HepG2 (cell line): Measurements from ENCODE around the gene PAXX. TPM values are rescaled to one million over a fixed set of nuclear protein-coding genes. Genes with fewer than 3 reads are reported as not detected.

Experiments
- GZF1 ChIP-seq: sonication (generic); formaldehyde crosslinking; IDR thresholded peaks from 2 replicates; pipeline ENCODE4 v1.5.1; 2020; ENCODE audit warnings: mild to moderate bottlenecking, missing genetic modification reagents
- IRF9 ChIP-seq: sonication (generic); formaldehyde crosslinking; IDR thresholded peaks from 2 replicates; pipeline ENCODE4 v1.8.0; 2022; ENCODE audit warnings: missing genetic modification reagents, mild to moderate bottlenecking, borderline replicate concordance
- KLF11 ChIP-seq: IDR thresholded peaks from 2 replicates; pipeline ENCODE4 v1.6.1; 2016; ENCODE audit warnings: missing compliant biosample characterization
- KLF16 ChIP-seq, 2 experiments: sonication (generic) in 1 of 2; formaldehyde crosslinking in 1 of 2; IDR thresholded peaks; 2 replicates each; pipeline versions ENCODE4 v1.6.1 to v1.8.0; 2016 to 2023; ENCODE audit warnings: missing genetic modification reagents in 2 of 2, missing compliant biosample characterization in 1 of 2
- MAZ ChIP-seq, 2 experiments: sonication (generic) in 1 of 2; formaldehyde crosslinking in 1 of 2; IDR thresholded peaks; 2 replicates each; pipeline versions ENCODE4 v1.5.0 to v1.6.1; 2012 to 2020; ENCODE audit warnings: low read depth in 2 of 2, mild to moderate bottlenecking in 2 of 2, borderline replicate concordance in 1 of 2, improper control_type of control experiment in 1 of 2, low read length in 1 of 2, missing genetic modification reagents in 1 of 2, moderate library complexity in 1 of 2
- MED13 ChIP-seq: sonication (generic); formaldehyde crosslinking; IDR thresholded peaks from 2 replicates; pipeline ENCODE4 v1.5.0; 2020; ENCODE audit warnings: missing genetic modification reagents
- MEIS1 ChIP-seq: sonication (generic); formaldehyde crosslinking; IDR thresholded peaks from 2 replicates; pipeline ENCODE4 v1.9.0; 2021; ENCODE audit warnings: mild to moderate bottlenecking, missing genetic modification reagents, moderate library complexity, borderline replicate concordance
- POLR2A ChIP-seq, 2 experiments: IDR thresholded peaks; 2 replicates each; pipeline ENCODE4 v1.6.1; 2011; ENCODE audit warnings: low read depth in 2 of 2, low read length in 2 of 2, mild to moderate bottlenecking in 1 of 2, moderate library complexity in 1 of 2; ENCODE audit not compliant: insufficient read depth in 1 of 2
- POLR2G ChIP-seq: fragments of 200-400 bp; formaldehyde crosslinking; IDR thresholded peaks from 2 replicates; pipeline ENCODE4 v1.6.1; 2018; ENCODE audit warnings: mild to moderate bottlenecking, low read depth, low read length, moderate library complexity
- ZNF232 ChIP-seq: sonication (generic); formaldehyde crosslinking; IDR thresholded peaks from 2 replicates; pipeline ENCODE4 v1.4.0; 2020; ENCODE audit warnings: missing genetic modification reagents, borderline replicate concordance
- ZNF256 ChIP-seq: sonication (generic); formaldehyde crosslinking; conservative IDR thresholded peaks from 2 replicates; pipeline ENCODE4 v1.4.0; 2020; ENCODE audit warnings: missing genetic modification reagents
- ZNF430 ChIP-seq: sonication (generic); formaldehyde crosslinking; IDR thresholded peaks from 2 replicates; pipeline ENCODE4 v1.9.0; 2021; ENCODE audit warnings: mild to moderate bottlenecking, missing genetic modification reagents
- ZNF547 ChIP-seq: sonication (generic); formaldehyde crosslinking; IDR thresholded peaks from 2 replicates; pipeline ENCODE4 v1.5.1; 2020; ENCODE audit warnings: mild to moderate bottlenecking, missing genetic modification reagents
- ZNF572 ChIP-seq: sonication (generic); formaldehyde crosslinking; IDR thresholded peaks from 2 replicates; pipeline ENCODE4 v1.5.1; 2020; ENCODE audit warnings: mild to moderate bottlenecking, missing genetic modification reagents
- polyA plus RNA-seq, 8 experiments: library from polyadenylated mRNA; depleted of rRNA in 3 of 8; stranded (reverse) in 7 of 8; unstranded in 1 of 8; fragments of >200 nt; fragmentation: Illumina TruSeq in 4 of 8; extraction: Trizol in 4 of 8; gene quantifications; 2 replicates each; pipeline versions ENCODE4 v1.2.1 to v1.2.3, GENCODE V29; 2011 to 2016; ENCODE audit warnings: low read depth in 4 of 8, missing spikeins in 1 of 8, mixed read lengths in 1 of 8; ENCODE audit not compliant: insufficient read depth in 1 of 8
- total RNA-seq, 5 experiments: library from RNA; depleted of rRNA; stranded (reverse); fragments of >200 nt; fragmentation: Illumina TruSeq; extraction: Trizol; gene quantifications; 2 replicates each; pipeline ENCODE4 v1.2.3, GENCODE V29; 2016; ENCODE audit warnings: low read depth in 1 of 5
- TF ChIP-seq, protein P1 (sequence below): sonication (generic); formaldehyde crosslinking; IDR thresholded peaks from 2 replicates; pipeline ENCODE4 v1.5.1; 2020; ENCODE audit warnings: mild to moderate bottlenecking, missing genetic modification reagents, moderate library complexity
- TF ChIP-seq, protein P2 (sequence below): sonication (generic); formaldehyde crosslinking; IDR thresholded peaks from 2 replicates; pipeline ENCODE4 v1.4.0; 2020; ENCODE audit warnings: mild to moderate bottlenecking, missing genetic modification reagents
- TF ChIP-seq, protein P3 (sequence below): IDR thresholded peaks from 2 replicates; pipeline ENCODE4 v1.6.1; 2016; ENCODE audit warnings: mild to moderate bottlenecking, missing biosample characterization, missing genetic modification reagents
- TF ChIP-seq, protein P4 (sequence below): sonication (generic); formaldehyde crosslinking; IDR thresholded peaks from 2 replicates; pipeline ENCODE4 v1.5.0; 2020; ENCODE audit warnings: mild to moderate bottlenecking, missing genetic modification reagents, borderline replicate concordance

Gene PAXX
- total and polyA plus RNA-seq, 2 of the 13 experiments (the other 11 are each of a cell fraction or from before 2014, with no cell fraction given), result 14.0 to 31.9 TPM

DNA sequence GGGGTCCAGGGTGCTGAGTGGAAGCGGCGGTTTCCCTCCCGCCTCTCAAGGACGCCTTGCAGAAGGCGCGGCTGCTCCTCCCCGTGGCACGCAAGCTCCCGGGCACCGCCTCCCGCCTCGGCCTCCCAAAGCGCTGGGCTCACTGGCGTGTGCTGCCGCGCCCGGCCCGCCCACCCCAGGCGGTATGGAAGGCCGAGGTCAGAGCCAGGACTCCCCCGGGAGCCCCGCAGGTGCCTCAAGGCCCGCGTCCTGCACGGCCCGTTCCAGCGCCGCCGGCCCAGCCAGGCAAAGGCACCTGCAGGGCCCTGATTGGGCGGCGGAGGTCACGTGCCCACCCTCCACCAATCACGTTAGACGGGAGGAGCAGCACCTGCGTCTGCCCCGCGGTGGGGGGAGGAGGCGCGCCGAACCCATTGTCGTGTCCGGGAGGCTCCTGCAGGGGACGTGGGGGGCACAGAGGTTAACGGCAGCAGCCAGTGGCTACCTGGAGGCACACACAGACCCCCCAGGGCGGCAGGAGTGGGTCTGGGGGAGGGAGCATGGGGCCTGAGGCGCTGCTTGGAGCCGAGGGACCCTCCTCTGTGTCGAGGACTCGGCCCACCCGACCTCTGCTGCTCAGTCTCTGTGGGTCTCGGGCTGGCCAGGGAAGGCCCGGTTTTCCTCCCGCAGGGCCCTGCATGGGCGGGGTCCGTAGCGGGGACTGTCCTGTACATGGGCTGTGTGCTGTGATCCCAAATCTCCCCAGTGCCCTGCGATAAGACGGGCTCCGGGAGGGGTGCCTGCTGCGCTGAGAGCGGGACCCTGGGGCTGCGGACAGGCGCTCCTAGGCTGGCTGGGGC is 42.2 kb upstream of the PAXX start (continued):
- TF ChIP-seq, protein P1, sequence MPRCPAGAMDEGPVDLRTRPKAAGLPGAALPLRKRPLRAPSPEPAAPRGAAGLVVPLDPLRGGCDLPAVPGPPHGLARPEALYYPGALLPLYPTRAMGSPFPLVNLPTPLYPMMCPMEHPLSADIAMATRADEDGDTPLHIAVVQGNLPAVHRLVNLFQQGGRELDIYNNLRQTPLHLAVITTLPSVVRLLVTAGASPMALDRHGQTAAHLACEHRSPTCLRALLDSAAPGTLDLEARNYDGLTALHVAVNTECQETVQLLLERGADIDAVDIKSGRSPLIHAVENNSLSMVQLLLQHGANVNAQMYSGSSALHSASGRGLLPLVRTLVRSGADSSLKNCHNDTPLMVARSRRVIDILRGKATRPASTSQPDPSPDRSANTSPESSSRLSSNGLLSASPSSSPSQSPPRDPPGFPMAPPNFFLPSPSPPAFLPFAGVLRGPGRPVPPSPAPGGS (CRISPR knock-in tag), result peak; percentile 87; the same call in 1 of the 2 replicates
- peak in 1 of 2 experiments; percentile 42; a peak in 1 of 4 replicates for TF ChIP-seq POLR2A (IDR thresholded peaks at IDR 0.05; ENCODE audit: insufficient read depth in 1 of 2, low read depth in 2 of 2, low read length in 2 of 2)
- 0 out of 2 replicates have a peak, but pooled peaks have one; percentile 52 for TF ChIP-seq ZNF232 (CRISPR knock-in tag)
- TF ChIP-seq, protein P2, sequence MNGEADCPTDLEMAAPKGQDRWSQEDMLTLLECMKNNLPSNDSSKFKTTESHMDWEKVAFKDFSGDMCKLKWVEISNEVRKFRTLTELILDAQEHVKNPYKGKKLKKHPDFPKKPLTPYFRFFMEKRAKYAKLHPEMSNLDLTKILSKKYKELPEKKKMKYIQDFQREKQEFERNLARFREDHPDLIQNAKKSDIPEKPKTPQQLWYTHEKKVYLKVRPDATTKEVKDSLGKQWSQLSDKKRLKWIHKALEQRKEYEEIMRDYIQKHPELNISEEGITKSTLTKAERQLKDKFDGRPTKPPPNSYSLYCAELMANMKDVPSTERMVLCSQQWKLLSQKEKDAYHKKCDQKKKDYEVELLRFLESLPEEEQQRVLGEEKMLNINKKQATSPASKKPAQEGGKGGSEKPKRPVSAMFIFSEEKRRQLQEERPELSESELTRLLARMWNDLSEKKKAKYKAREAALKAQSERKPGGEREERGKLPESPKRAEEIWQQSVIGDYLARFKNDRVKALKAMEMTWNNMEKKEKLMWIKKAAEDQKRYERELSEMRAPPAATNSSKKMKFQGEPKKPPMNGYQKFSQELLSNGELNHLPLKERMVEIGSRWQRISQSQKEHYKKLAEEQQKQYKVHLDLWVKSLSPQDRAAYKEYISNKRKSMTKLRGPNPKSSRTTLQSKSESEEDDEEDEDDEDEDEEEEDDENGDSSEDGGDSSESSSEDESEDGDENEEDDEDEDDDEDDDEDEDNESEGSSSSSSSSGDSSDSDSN (CRISPR knock-in tag), result peak; percentile 74
- 0 out of 2 replicates have a peak, but pooled peaks have one; percentile 43 for TF ChIP-seq MEIS1 (CRISPR knock-in tag)
- TF ChIP-seq IRF9 (CRISPR knock-in tag), result peak; percentile 74; the same call in 1 of the 2 replicates
- peak; percentile 9; the same call in 1 of the 2 replicates for TF ChIP-seq KLF11 (CRISPR knock-in tag)
- no peak for TF ChIP-seq GZF1 (CRISPR knock-in tag)
- 0 out of 2 replicates have a peak, but pooled peaks have one; percentile 42 for TF ChIP-seq MAZ (IDR thresholded peaks at IDR 0.05; ENCODE audit: borderline replicate concordance, low read depth, low read length)
- TF ChIP-seq MAZ (CRISPR knock-in tag; IDR thresholded peaks at IDR 0.05; ENCODE audit: low read depth), result peak; percentile 89; the same call in 1 of the 2 replicates
- peak; percentile 73 for TF ChIP-seq ZNF547
- TF ChIP-seq, protein P3, sequence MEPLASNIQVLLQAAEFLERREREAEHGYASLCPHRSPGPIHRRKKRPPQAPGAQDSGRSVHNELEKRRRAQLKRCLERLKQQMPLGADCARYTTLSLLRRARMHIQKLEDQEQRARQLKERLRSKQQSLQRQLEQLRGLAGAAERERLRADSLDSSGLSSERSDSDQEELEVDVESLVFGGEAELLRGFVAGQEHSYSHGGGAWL (CRISPR knock-in tag), result peak; percentile 50
- TF ChIP-seq, protein P4, sequence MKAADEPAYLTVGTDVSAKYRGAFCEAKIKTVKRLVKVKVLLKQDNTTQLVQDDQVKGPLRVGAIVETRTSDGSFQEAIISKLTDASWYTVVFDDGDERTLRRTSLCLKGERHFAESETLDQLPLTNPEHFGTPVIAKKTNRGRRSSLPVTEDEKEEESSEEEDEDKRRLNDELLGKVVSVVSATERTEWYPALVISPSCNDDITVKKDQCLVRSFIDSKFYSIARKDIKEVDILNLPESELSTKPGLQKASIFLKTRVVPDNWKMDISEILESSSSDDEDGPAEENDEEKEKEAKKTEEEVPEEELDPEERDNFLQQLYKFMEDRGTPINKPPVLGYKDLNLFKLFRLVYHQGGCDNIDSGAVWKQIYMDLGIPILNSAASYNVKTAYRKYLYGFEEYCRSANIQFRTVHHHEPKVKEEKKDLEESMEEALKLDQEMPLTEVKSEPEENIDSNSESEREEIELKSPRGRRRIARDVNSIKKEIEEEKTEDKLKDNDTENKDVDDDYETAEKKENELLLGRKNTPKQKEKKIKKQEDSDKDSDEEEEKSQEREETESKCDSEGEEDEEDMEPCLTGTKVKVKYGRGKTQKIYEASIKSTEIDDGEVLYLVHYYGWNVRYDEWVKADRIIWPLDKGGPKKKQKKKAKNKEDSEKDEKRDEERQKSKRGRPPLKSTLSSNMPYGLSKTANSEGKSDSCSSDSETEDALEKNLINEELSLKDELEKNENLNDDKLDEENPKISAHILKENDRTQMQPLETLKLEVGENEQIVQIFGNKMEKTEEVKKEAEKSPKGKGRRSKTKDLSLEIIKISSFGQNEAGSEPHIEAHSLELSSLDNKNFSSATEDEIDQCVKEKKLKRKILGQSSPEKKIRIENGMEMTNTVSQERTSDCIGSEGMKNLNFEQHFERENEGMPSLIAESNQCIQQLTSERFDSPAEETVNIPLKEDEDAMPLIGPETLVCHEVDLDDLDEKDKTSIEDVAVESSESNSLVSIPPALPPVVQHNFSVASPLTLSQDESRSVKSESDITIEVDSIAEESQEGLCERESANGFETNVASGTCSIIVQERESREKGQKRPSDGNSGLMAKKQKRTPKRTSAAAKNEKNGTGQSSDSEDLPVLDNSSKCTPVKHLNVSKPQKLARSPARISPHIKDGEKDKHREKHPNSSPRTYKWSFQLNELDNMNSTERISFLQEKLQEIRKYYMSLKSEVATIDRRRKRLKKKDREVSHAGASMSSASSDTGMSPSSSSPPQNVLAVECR, result peak; percentile 85
- TF ChIP-seq MED13 (CRISPR knock-in tag), result peak; percentile 70
- TF ChIP-seq KLF16 (CRISPR knock-in tag; IDR thresholded peaks at IDR 0.05), result no peak; a peak in 2 of 4 replicates
- TF ChIP-seq ZNF256 (CRISPR knock-in tag), result no peak
- TF ChIP-seq ZNF430 (CRISPR knock-in tag), result peak; percentile 20; the same call in 1 of the 2 replicates
- peak; percentile 85 for TF ChIP-seq POLR2G
- no peak for TF ChIP-seq ZNF572 (CRISPR knock-in tag)
